ENCODE data around the gene FRMD1. TPM values are rescaled to one million over a fixed set of nuclear protein-coding genes. Genes with fewer than 3 reads are reported as not detected.

The FRMD1 gene
- polyA plus RNA-seq, 3 donors: 16.9 to 31.2 (median 28.4) TPM

GRCh38 chr6:168097221-168097620 is 18.2 kb upstream of the FRMD1 start:
- no peak for DNase-seq

- no peak for DNase-seq
Measured at GRCh38 chr6:168096271-168096764, 17.3 kb upstream of the FRMD1 start.

GRCh38 chr6:168095716-168096250 is 16.8 kb upstream of the FRMD1 start:
- DNase-seq: no peak

DNA sequence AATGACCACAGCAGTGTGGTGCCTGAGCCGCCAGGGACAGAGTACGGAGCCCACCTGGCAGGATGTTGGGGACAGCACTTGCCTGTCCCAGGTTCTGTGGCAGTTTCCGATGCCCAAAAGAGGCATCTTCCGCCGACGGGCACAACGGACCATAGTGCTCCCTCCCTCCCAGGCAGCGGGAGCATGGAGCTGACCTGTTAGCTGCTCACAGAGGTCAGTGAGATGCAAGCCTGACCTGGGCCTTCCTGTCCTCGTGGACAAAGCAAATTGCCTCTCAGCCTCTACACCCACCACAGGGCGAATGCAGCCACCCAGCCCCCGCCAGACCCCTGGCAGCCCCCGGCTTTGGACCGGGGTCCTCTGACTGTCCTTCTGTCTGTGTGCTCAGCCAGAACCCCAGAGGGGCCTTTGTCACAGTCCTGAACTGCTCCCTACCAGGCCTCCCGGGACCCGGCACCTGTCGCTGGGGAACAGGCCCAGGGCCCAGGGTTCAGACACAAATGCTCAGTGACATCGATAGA is 16.2 kb upstream of the FRMD1 start:
- DNase-seq: no peak

DNA sequence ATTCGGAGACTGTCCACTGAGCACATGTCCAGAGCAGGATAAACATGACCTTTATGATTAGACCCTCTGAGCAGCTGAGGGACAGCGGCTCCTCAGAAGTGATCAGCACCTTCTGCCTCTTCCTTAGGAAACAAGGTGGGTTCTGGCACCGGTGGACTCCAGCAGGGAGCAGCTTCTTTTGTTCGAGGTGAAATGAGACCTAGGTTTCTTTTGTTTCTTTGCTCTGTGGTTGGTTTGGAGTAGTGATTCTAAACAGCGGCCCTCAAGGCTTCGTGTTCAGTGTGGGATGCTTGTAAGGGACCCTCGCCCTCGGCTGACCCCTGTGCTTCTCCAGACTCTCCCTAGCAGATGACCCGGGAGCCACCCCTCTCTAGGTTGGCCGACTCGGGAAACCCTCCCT is 14.6 kb upstream of the FRMD1 start:
- DNase-seq: no peak

- DNase-seq: no peak
Measured at GRCh38 chr6:168093071-168093505, 14.1 kb upstream of the FRMD1 start.

- DNase-seq: no peak
Measured at GRCh38 chr6:168092541-168092940, 13.5 kb upstream of the FRMD1 start.

- no peak for DNase-seq
Measured at GRCh38 chr6:168091381-168092264, 12.6 kb upstream of the FRMD1 start.

GRCh38 chr6:168090706-168091105 is 11.7 kb upstream of the FRMD1 start:
- DNase-seq: no peak

- no peak for DNase-seq
Measured at GRCh38 chr6:168090064-168090690, 11.2 kb upstream of the FRMD1 start.

- no peak for DNase-seq
Measured at GRCh38 chr6:168089186-168090063, 10.4 kb upstream of the FRMD1 start.

- peak; percentile 95 for DNase-seq
Measured at GRCh38 chr6:168088161-168089053, 9.4 kb upstream of the FRMD1 start.

GRCh38 chr6:168087436-168088160 is 8.6 kb upstream of the FRMD1 start:
- no peak for DNase-seq

- no peak for DNase-seq
Measured at GRCh38 chr6:168086616-168087015, 7.6 kb upstream of the FRMD1 start.

DNA sequence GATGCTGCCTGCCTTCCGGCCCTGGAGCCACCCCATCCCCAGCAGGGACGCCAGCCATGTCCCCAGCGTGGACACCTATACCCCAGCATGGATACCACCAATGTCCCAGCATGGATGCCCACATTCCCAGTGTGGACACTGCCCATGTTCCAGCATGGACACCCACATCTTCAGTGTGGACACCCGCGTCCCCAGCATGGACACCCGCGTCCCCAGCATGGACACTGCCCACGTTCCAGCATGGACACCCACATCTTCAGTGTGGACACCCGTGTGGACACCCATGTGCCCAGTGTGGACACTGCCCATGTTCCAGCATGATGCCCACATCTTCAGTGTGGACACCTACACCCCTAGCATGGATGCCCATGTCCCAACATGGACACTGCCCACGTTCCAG is 7.1 kb upstream of the FRMD1 start:
- DNase-seq: no peak

DNA sequence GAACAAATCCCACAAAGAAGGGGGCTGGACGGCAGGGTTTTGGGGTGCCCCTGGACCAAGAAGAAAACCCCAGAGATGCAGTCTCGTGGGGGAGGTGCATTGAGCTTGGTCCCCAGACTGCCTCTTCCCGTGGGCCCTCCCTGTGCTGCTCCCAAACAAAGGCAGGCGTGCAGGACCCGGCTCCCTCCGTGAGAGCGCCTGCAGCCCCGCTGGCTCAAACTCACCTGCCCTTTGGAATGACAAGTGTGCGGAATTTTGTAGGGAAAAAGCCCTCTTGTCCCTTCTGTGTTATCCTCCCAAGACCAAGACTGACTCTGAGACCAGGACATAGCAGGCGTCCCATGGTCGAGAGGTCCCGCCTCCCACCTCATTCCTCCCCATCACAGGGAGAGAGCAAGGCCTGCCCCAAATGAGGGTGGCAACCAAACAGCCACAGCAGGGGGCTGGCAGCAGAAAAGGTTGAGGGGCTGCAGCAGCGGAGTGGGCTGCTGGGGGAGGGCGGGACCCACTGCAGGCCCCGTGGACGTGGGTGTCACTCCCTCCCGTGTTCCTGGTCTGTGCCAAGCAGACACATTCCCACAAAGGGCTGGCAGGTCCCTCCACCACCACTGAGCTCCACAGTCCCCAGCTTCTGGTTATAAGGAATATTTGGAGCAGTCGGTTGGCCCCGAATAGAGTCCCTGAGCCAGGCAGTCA is 5.6 kb upstream of the FRMD1 start:
- no peak for DNase-seq

DNA sequence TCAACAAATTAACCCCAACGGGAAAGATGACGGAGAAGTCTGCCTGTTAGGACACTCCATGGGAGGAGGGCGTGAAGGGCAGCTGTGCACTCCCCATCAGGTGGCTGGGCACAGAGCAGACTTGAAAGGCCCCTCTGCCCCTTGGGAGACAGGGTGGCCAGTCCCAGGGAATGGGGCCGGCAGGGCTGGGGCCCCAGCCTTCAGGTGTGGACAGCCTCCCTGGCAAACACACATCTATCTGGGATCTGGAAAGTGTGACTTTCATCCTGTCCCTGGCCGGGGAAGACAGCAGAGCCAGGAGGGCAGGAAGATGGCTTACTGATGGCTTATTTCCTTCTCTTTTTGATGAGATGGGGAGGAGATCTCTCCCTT is 4.5 kb upstream of the FRMD1 start:
- DNase-seq: no peak

- DNase-seq: no peak
Measured at GRCh38 chr6:168082860-168083513, 4.0 kb upstream of the FRMD1 start.

Measured in renal pelvis (tissue), 4 donors.